ENCODE measurements around the gene ARPC1A.
"Not testable (repeated sequence)": the region's sequence is repeated elsewhere in the genome, so short reads cannot be mapped to it uniquely, and the experiment has no call there.

The ARPC1A gene

DNA sequence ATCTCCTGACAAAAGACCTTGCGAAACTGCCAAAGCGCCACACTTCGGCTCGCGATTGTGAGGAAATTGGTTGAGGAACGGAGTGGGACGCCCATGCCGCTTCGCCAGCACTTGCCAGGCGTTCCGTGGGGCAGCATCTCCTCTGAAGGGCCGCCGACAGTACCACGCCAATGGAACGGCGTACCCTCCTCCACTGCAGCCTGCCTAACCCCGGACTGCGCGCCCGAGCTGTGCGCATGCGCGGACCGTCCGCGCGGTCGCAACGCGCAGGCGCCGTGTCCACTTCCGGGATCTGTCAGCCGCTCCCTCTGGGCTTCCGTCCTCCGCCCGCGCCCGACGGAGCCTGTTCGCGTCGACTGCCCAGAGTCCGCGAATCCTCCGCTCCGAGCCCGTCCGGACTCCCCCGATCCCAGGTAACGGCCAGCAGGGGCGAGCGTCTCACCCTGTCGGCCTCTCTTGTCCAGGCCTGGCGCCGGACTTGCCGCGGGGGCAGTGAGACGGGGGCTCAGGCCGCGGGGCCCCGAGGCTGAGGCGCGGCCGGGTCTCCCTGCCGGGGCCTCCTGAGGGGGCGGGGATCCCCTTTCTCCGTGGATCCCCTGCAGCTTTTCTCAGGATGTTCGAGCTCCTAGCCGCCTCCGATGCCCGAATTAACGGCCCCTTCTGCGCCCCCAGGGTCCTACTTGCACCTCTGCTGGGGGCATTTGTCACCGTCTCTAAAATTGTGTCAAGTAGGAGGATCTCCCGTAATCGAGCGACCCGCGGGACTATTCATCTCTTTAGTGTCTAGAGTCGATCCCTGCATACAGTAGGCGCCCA is at the start of gene ARPC1A:
Gene ARPC1A (plus strand): TSS at position 307 of the 816 bp plus-strand sequence. CDS start 7,456 bp downstream, outside the sequence.
- peak; percentile 84 for DNase-seq

DNA sequence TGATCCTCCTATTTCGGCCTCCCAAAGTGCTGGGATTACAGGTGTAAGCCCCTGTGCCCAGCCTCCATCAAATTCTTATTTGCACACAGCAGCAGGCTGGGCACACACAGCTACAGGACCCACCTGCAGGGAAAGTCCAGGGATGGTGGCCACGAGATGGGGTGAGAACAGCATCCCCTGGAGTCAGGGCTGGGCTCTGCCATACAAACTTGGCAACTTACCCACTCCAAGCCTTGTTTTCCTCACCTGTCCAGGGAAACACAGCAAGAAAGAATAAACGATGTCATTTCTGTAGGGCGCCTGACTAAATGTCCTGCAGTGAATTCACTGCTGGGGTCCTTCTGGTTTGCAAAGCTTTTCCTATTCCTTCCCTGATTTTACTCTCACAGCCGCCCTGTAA is 47.5 kb upstream of the ARPC1A start:
- DNase-seq: no peak

GRCh38 chr7:99284165-99284564 is 41.5 kb upstream of the ARPC1A start:
- not testable (repeated sequence) for DNase-seq

DNA sequence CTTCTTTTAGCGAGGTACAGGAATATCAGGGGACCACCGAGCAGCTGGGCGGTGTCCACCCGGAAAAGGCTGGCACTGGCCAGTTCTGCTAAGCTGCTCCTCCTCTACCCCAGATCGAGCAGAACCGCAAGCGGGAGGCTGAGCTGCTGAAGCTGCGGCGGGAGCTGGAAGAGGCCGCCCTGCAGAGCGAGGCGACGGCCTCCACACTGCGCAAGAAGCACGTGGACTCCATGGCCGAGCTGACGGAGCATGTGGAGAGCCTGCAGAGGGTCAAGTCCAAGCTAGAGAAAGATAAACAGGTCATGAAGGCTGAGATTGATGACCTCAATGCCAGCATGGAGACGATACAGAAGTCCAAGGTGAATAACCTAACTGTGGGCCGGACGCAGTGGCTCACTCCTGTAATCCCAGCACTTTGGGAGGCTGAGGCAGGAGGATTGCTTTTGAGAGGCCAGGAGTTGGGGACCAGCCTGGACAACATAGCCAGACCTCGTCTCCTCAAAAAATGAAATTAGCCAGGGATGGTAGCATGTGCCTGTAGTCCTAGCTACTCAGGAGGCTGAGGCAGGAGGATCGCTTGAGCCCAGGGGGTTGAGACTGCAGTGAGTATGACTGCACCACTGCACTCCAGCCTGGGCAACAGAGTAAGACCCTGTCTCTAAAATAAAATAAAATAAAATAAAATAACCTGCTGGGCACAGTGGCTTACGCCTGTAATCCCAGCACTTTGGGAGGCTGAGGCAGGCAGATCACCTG is 37.7 kb upstream of the ARPC1A start:
- no peak for DNase-seq

DNA sequence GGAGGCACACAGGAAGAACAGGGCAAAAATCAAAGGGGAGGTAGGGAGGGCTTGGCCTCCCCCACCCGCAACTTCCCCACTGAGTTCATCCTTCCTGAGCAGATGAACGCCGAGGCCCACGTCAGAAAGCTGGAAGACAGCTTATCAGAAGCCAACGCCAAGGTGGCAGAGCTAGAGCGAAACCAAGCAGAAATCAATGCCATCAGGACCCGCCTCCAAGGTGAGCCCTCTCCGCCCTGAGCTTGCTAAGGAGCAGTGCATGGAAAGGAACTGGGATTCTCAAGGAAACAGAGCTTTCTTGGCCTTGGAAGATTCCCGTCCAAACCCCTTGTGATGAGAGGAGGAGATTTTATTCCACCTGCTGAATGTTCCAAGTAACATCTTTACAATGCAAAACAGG is 36.5 kb upstream of the ARPC1A start:
- no peak for DNase-seq

- not testable (repeated sequence) for DNase-seq
These were observed 35.5 kb upstream of the ARPC1A start for GRCh38 chr7:99290148-99290547.

DNA sequence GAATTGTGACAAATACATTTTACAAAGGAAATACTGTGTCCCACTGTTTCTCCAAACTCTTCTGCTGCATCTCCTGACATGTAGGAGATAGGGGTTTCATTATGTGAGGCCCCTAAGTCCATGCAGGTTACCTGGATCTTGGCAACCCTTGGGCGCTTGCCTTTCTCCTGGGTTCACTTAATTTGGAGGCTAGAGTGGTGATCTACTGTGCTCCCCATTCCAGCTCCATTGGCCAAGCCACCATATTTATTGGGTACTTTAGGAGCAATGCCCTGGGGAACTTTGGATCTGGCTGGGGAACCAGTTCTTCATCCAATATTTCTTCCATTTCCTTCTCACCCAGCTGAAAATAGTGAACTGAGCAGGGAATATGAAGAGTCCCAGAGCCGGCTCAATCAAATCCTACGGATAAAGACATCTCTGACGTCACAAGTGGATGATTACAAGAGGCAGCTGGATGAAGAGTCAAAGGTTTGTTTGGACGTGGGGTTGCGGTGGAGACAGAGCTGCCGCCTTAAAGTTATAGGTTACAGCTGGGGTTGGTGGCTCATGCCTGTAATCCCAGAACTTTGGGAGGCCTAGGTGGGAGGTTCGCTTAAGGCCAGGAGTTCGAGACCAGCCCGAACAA is 34.6 kb upstream of the ARPC1A start:
- DNase-seq: no peak

DNA sequence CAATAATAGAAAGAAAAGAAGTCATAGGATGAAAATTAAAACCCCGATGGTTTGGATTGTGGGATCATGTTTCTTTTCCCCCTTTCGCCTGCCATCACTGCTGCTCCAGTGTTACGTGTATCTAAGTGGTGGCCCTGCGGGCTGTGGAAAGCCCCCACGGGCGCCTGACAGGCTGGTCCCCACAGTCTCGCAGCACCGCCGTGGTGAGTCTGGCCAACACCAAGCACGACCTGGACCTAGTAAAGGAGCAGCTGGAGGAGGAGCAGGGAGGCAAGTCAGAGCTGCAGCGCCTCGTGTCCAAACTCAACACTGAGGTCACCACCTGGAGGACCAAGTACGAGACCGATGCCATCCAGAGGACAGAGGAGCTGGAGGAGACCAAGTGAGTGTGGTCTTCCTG is 33.6 kb upstream of the ARPC1A start:
- no peak for DNase-seq

DNA sequence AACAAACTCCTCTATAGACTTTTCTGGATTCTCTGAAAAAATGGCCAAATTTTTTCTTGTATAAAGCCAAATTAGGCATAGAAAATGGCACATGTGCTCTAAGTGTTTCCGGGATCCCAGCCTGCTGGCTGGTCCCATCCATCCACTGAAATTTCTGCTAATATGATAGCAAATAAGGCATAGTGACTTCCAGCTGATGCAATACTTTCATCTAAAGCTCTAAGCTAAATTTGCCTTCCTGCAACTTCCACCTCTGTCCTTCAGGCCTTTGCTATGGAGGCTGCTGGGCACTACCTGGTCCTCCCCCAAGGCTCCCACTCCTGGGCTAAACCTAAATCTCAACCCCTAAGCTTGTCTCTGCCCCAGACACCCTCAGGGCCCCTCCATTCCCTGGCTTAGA is 32.5 kb upstream of the ARPC1A start:
- DNase-seq: no peak

DNA sequence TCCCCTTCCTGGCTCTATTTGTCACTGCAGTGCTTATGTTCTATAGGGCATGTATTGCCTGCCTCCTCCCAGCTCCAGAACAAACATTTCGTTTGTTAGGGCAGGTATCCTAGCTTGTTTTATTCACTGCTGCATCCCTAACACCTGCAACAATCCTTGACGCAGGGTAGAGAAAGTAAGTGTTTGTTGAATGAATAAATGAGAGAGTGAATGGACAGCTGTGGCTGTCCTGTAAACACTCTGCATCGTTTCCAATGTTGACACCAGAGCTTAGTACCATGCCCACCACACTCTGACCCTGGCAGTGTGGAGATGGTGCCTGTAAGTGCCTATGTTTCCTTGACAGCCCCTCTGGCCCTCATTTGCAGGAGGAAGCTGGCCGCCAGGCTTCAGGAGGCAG is 32.0 kb upstream of the ARPC1A start:
- DNase-seq: no peak

DNA sequence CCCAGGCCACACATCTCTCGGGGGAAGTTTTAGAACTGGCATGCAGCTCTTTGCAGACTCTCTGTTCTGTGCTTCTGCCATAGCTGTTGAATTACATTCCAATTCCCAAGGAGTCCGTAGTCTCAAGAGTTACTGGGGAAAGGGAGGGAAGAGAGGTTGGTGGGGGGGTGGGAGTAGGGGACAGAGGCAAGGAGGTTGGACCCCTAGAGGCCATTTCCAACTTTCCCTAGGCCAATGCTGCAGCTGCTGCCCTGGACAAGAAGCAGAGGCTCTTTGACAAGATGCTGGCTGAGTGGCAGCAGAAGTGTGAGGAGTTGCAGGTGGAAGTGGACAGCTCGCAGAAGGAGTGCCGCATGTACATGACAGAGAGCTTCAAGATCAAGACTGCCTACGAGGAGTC is 29.2 kb upstream of the ARPC1A start:
- no peak for DNase-seq

DNA sequence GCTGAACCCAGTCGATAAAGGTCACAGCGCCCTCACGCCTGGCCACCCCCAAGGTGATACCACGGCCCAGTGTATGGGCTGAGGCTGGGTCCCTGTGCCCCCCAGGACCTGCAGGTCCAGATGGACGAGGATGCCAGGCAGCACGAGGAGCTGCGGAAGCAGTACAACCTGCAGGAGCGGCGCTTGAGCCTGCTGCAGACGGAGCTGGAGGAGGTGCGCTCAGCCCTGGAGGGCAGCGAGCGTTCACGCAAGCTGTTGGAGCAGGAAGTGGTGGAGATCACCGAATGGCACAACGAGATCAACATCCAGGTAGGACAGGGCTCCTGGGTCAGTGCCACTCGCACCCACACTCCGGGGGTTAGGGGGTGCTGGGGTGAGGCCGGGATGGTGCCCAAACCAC is 24.2 kb upstream of the ARPC1A start:
- no peak for DNase-seq

- DNase-seq: no peak
These were observed 20.0 kb upstream of the ARPC1A start for GRCh38 chr7:99305473-99306260.

DNA sequence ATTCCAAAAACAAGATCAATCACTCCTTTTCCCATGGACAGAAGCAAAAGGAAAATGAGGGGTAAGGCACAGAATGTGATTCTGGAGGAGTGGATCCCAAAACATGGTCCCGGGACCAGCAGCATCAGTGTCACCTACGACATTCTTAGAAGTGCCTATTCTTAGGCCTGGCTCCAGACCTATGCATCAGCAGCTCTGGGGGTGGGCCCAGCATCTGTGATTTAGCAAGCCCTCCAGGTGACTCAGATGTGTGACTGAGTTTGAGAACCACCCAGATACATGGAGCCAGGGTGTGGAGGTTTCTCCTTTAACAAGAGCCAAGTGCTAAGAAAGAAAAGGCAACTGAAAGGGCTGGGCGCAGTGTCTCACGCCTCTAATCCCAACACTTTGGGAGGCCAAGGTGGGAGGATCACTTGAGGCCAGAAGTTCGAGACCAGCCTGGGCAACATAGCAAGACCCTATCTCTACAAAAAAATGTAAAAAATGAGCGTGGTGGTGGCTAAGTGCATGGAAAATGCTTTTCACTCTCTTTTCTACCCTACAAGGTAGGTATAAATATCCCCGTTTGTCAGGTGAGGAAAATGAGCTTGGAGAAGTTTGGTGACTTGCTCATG is 17.1 kb upstream of the ARPC1A start:
- no peak for DNase-seq

- DNase-seq: no peak
These were observed 16.6 kb upstream of the ARPC1A start for GRCh38 chr7:99309111-99309510.

DNA sequence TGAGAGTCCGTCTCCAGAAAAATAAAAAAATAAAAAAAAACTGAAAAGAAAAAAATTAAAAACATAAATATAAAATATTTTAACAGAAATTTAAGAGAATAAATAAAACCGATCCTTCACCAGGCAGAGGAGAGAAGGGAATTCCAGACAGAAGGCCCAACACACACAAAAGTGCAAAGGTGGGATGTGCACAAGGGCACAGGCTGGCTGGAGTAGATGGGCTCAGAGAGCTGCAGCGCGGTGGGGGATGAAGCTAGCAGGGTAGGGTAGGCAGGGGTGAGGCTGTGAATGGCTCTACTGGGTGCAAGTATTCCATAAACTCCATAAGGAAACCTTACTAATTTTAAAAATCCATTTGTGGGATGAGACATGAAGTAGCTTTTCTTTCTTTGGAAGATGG is 15.7 kb upstream of the ARPC1A start:
- DNase-seq: no peak

DNA sequence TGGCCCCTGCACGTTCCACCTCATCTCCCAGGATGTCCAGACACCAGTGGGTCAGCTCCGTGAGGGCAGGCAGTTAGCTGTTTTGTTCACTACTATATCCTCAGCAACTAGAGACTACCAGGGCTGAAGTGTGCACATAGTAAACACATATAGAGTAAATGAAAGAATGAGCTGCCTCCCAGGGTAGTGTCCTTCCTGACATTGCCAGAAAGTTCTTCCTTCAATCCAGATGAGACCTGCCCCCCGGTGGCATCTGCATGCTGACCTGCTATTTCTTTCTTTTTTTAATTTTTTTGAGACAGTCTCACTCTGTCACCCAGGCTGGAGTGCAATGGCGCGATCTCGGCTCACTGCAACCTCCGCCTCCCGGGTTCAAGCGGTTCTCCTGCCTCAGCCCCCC is 14.0 kb upstream of the ARPC1A start:
- DNase-seq: no peak

DNA sequence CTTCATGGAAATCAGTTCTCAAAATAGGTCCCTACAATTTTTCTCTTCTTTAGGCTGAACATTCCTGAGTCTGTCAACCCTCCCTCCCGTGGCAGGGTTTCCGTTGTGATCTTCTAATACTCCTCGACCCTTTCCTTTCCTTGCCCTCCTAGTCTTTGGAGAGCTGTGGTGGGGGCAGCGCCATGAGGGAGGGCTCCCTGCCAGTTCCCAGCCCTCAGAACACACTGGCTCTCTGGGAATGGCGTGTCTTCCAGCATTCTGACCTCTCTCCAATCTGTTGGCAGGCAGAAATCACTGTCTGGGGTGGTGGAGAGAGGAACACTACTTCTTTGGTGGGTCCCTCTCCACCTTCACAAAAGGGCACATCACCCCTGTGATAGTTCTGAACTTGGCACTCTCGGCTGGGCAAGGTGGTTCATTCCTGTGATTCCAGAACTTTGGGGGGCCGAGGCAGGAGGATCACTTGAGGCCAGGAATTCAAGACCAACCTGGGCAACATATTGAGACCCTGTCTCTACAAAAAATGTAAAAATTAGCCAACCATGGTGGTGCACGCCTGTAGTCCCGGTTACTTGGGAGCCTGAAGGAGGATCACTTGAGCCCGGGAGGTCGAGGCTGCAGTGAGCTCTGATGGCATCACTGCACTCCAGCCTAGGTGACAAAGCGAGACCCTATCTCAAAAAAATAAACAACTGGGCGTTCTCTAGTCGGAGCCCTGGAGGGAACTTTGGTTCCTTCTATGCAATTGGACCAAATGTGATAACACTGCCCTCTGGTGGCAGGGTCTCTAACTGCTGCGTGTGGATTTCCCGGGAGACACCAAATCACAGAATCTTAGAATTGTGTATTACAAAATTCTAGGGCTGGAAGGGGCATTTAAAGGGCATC is 13.1 kb upstream of the ARPC1A start:
- peak; percentile 59 for DNase-seq

DNA sequence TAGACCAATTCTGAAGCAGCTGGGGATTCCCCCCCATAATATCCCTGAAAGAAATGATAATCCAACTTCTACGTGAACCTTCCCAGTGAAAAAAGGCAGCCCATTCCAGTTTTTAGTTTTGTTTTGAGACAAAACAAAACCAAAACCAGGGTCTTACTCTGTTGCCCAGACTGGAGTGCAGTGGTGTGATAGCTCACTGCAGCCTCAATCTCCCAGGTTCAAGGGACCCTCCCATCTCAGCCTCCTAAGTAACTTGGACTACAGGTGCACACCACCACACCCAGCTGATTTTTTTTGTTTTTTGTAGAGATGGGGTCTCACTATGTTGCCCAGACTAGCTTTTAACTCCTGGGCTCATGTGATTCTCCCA is 12.5 kb upstream of the ARPC1A start:
- no peak for DNase-seq

DNA sequence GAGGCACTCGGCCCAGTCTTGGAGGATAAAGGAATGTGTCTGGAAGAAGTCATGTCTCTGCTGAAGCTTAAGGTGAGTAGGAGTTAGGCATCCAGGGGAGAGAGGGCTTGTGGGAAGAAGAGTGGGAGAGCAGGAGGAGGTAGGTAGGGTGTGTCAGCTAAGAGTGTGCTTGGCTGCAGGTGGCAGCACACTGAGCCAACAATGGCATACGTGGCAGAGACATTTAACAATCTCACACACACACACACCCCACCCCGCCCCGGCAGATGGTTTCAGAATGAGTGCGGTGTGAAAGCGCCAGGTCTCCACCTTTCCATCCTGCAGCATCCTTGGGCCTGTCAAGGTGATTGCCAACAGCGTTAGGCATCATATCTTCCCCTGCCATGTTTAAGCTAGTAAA is 11.2 kb upstream of the ARPC1A start:
- DNase-seq: peak; percentile 7

DNA sequence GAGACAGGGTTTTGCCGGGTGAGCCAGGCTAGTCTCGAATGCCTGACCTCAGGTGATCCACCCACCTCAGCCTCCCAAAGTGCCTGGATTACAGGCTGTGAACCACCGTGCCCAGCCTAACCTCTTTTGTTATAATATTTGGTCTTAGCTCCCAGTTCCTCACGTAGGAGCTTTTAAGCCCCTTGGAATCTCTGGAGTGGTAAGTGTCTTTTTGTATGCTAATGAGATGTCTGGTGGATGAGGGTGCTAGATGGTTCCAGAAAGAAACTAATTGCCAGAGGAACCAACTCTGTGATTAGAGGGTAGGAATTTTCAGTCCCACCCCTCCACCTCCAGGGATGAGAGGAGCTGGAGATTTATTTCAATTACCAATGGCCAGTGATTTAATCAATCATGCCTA is 5.3 kb upstream of the ARPC1A start:
- no peak for DNase-seq

GRCh38 chr7:99322659-99323058 is 3.0 kb upstream of the ARPC1A start:
- not testable (repeated sequence) for DNase-seq
